Ammon's horn (tissue), 1 donor: Measurements from ENCODE around the gene NEK6.

Experiments used
- DNase-seq: peaks from one replicate; pipeline ENCODE4 v3.0.0-alpha.2; 2016; ENCODE audit warnings: low spot score

The NEK6 gene

GRCh38 chr9:124354346-124355038 lies 96.7 kb downstream of the NEK6 start:
- DNase-seq = no peak

DNA sequence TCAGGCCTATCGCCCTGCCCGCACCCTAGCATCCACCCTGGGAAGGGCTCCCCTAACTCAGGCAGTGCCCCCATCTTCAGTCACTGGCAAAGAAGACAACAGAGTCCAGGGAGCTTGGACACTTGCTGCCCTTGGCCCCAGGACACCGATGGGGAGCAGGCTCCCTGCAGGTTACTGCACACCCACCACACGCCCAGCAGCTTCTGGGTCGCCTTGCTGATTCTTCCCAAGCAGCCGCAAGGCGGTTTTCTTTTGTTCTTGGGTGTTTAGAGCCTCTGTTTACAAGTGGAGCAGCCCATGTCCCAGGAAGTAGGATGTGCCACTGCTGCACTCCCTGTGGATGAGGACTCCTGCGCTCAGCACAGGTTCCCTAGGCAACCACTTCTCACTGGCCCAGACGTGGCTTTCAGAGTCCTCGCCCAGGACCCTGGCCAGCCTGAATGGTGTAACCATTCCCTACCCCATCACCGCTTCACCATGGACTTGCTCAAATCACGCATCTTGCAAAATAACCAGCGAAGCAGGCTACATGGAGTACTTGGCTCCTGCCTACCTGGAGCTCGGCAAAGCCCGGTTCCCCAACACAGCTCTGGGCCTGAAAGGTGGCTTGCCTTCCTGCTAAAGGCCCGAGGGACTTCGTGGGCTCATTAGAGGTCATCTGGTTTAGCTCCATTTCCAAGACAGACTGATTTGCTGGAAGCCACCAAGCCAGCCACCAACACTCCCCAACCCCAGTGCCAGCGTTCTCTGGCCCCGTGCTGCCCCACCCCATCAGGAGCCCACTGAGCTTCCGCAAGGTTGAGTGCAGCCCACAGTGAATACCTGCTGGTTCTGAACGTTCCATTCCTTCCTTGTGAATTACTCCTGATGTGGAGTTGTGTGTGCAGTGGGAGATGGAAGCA lies 97.5 kb downstream of the NEK6 start:
- peak; percentile 47 for DNase-seq

GRCh38 chr9:124355941-124356744 lies 98.4 kb downstream of the NEK6 start:
- DNase-seq = no peak

- DNase-seq = no peak
Observed at GRCh38 chr9:124356745-124357390, 99.1 kb downstream of the NEK6 start.

GRCh38 chr9:124357721-124358361 lies 100.1 kb downstream of the NEK6 start:
- no peak for DNase-seq

- no peak for DNase-seq
Observed at GRCh38 chr9:124358631-124359030, 100.9 kb downstream of the NEK6 start.

- no peak for DNase-seq
Observed at GRCh38 chr9:124359426-124359825, 101.7 kb downstream of the NEK6 start.

GRCh38 chr9:124359855-124360678 lies 102.3 kb downstream of the NEK6 start:
- DNase-seq = no peak

DNA sequence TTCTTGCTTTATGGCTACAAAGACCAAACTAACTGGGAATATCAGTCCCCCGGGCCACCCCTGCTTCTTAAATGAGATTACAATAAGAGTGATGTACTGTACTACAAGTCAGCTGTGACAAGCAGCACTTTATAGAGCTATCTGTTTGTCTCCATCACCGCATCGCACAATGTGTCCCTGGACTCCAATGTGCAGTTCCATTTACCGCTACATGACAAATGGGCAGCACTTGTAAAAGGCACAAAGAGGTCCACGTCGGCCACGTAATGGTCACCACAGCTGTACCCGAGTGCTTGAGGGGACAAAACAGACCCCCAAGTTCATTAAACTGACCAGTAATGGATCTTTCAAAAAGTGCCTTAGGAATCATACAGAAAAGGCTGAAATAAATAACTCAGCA lies 103.4 kb downstream of the NEK6 start:
- DNase-seq = no peak

GRCh38 chr9:124363326-124364096 lies 105.8 kb downstream of the NEK6 start:
- no peak for DNase-seq

DNA sequence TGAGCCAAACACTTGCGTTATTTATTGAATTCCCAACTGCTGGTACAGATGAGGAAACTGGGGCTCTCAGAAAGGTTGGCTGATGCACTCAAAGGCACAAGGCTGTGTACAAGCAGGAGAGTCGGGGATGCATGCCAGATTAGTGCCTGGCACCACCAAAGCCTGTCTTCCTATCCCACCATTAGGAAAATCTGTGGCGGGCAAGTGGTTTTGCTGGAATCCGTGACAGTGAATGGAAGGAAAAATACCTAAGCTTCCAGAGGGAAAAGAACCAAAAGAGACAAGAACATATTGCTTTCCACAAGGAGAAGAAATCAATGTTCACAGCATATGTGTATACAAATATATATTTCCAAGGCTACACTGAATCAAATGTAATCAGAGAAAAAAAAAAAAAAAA lies 106.4 kb downstream of the NEK6 start:
- DNase-seq = no peak

- no peak for DNase-seq
Observed at GRCh38 chr9:124365036-124365435, 107.3 kb downstream of the NEK6 start.

GRCh38 chr9:124366476-124367220 lies 108.9 kb downstream of the NEK6 start:
- no peak for DNase-seq

GRCh38 chr9:124368692-124369091 lies 110.9 kb downstream of the NEK6 start:
- DNase-seq = no peak

GRCh38 chr9:124369231-124369797 lies 111.6 kb downstream of the NEK6 start:
- no peak for DNase-seq

DNA sequence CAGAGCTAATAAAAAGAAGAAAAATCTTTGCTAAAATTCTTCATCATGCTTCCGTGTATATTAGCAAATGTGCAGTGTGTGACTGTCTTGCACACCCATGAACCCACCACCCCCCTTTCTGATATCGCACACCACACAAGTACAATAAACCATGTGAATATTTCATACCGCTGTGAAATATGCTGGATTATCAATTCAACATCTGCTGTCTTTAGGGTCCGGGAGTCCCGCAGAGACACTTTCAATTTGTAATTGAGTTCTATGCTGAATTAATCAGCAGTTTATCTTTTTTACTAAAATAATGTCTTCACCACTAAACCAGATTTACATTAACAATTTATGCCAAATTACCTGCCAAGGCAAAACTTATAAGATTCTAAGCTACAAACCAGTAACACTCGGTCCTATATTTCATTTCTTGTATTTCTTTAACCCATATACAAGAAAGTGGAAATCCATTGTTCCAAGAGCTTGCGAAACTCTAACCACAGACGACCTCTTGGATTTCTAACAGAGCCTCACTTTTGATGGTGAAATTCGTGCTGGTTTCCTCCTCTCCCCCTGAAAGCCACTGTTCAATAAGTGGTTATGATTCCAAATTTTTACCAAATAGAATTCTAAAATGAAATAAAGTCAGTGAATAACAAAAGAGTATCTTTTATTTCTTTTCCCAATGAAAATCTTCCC lies 113.3 kb downstream of the NEK6 start:
- no peak for DNase-seq

DNA sequence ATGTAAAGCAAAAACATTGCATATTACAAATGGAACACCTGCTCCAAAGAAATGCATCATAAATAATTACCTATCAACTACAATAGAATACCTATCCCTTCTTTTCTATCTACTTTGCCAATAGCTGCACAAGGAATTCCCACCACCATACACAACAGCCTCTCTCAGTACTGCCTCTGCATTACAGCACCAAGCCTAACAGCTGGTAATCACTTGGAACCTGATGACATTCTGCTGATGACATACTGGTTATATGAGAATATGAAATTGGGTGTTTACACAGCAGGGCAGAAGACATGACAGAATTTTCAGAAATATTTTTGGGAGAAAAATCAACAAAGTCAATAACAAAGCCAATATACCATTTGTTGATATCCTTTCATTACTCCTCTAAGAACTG lies 114.3 kb downstream of the NEK6 start:
- DNase-seq = no peak

- DNase-seq = no peak
Observed at GRCh38 chr9:124373386-124373785, 115.6 kb downstream of the NEK6 start.
